ENCODE measurements around the gene C5.

DNA sequence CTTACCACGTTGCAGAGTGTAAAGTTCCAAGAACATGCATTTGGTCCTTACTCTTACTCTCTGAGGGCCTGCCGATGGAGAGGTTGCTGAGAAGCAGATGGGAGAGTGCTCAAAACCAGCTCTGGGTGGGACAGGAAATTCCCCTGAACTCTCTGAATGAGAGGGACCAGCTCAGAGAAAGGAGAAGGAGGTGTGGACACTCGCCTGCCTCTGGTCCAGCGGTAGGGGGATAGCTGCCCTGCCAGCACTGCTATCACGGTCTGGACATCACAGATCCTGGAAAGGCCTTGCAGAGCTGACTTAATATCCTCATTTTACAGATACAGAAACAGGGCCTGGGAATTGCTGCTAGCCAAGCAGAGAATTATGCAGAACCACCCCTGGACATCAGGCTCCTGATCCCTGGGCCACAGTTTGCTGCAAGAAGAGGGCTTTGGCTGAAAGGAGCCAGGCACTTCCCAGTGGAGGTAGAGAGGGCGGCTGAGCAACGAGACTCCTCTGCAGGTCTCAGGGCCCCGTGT lies 128.4 kb downstream of the C5 start:
- TF ChIP-seq, protein P1, sequence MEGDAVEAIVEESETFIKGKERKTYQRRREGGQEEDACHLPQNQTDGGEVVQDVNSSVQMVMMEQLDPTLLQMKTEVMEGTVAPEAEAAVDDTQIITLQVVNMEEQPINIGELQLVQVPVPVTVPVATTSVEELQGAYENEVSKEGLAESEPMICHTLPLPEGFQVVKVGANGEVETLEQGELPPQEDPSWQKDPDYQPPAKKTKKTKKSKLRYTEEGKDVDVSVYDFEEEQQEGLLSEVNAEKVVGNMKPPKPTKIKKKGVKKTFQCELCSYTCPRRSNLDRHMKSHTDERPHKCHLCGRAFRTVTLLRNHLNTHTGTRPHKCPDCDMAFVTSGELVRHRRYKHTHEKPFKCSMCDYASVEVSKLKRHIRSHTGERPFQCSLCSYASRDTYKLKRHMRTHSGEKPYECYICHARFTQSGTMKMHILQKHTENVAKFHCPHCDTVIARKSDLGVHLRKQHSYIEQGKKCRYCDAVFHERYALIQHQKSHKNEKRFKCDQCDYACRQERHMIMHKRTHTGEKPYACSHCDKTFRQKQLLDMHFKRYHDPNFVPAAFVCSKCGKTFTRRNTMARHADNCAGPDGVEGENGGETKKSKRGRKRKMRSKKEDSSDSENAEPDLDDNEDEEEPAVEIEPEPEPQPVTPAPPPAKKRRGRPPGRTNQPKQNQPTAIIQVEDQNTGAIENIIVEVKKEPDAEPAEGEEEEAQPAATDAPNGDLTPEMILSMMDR (conservative IDR thresholded peaks at IDR 0.05; ENCODE audit: low read length), result no peak
- no peak for TF ChIP-seq EZH2phosphoT487 (IDR thresholded peaks at IDR 0.05; ENCODE audit: borderline replicate concordance)

Data from Loucy (cell line).